ENCODE results near the gene SLC25A39.

GRCh38 chr17:44359006-44359405, 34.4 kb upstream of the SLC25A39 start:
- TF ChIP-seq CTCF (IDR thresholded peaks at IDR 0.05) (no peak), POLR2A (IDR thresholded peaks at IDR 0.05) (no peak)

Data from vagina (tissue), 2 donors.